BLaER1 (cell line): ENCODE measurements around the gene SOBP.

ENCODE experiments used
- H3K27ac ChIP-seq: shearing (Covaris generic); formaldehyde crosslinking; 2 replicates; pipeline ENCODE4 v1.8.1; 2022
- H3K27me3 ChIP-seq: shearing (Covaris generic); formaldehyde crosslinking; 2 replicates; pipeline ENCODE4 v1.8.1; 2022
- H3K36me3 ChIP-seq: shearing (Covaris generic); formaldehyde crosslinking; 2 replicates; pipeline ENCODE4 v1.8.1; 2022
- H3K4me1 ChIP-seq: shearing (Covaris generic); formaldehyde crosslinking; 2 replicates; pipeline ENCODE4 v1.8.1; 2022
- H3K4me2 ChIP-seq: shearing (Covaris generic); formaldehyde crosslinking; 2 replicates; pipeline ENCODE4 v1.8.1; 2022
- H3K4me3 ChIP-seq: shearing (Covaris generic); formaldehyde crosslinking; 2 replicates; pipeline ENCODE4 v1.8.1; 2022
- H3K9ac ChIP-seq: shearing (Covaris generic); formaldehyde crosslinking; 2 replicates; pipeline ENCODE4 v1.8.1; 2022
- H3K9me3 ChIP-seq: shearing (Covaris generic); formaldehyde crosslinking; 2 replicates; pipeline ENCODE4 v1.8.1; 2022
- H4K20me1 ChIP-seq: shearing (Covaris generic); formaldehyde crosslinking; 2 replicates; pipeline ENCODE4 v1.8.1; 2022
- Cebpa-rat ChIP-seq: shearing (Covaris generic); IDR thresholded peaks from 2 replicates; pipeline ENCODE4 v1.8.1; 2022

Gene SOBP

DNA sequence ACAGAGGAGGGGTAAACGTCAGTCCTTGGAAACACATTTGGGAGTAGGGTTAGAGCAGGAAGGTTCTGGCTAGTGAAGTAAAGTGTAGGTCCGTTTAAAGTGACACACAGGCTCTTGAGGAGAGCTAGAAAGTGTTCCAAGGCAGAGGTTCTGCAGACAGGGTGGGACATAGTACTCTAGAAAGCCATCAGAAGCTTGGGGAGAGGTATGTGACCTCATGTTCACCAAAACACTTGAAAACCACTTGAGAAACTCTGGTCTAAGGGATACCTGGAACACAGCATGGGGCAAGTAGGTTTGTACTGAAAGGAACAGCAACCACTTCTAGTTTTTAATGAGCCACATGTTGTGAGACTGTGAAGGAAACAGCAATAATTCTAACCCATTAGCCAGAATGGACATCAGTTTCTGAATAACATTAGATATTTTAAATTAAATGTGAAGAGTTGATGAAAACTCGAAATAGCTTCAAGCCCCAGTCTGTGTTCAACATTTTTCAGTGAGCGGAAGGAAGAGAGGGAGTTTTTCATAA, 49.0 kb downstream of the SOBP start:
- H3K4me1 ChIP-seq: no peaks in the 10 kb centered on the region
- H3K4me2 ChIP-seq: no peak overlapping the region
- no peak overlapping the region for H3K27ac ChIP-seq

DNA sequence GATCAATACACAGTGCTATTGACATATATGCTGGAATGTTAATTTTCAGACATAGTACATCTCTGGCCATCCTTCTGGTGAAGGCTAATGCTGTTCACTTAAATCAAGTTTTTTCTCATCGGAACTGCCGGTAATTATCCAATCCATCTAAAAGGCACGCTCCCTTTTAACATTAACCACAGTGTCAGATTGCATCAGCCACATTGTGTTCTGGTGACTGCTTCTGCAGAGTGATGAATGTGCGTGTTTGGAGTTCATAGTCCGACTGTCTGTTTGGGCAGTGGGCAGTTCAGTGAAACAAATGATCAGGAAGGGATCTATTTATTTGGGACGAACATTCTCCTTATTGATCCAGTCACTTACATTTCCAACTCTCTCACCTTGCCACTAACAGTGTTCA, 49.5 kb downstream of the SOBP start:
- Histone ChIP-seq H3K27ac (no peak overlapping the region), H3K9ac (no peak overlapping the region), H4K20me1 (no peaks in the 10 kb centered on the region), H3K4me3 (no peak overlapping the region), H3K27me3 (no peaks in the 10 kb centered on the region), H3K9me3 (no peaks in the 10 kb centered on the region), H3K4me1 (no peaks in the 10 kb centered on the region), H3K36me3 (no peaks in the 10 kb centered on the region), H3K4me2 (no peak overlapping the region)
- TF ChIP-seq Cebpa-rat: no peak

More for the DNA sequence above, 49.0 kb downstream of the SOBP start:
- Histone ChIP-seq H3K27me3 (no peaks in the 10 kb centered on the region), H3K4me3 (no peak overlapping the region), H4K20me1 (no peaks in the 10 kb centered on the region), H3K9ac (no peak overlapping the region), H3K9me3 (no peaks in the 10 kb centered on the region), H3K36me3 (no peaks in the 10 kb centered on the region)
- TF ChIP-seq Cebpa-rat: no peak

GRCh38 chr6:107539849-107540464, 50.0 kb downstream of the SOBP start:
- Histone ChIP-seq H3K4me3 (no peak overlapping the region), H3K36me3 (no peaks in the 10 kb centered on the region), H3K4me1 (no peaks in the 10 kb centered on the region), H3K27ac (no peak overlapping the region), H3K9me3 (no peaks in the 10 kb centered on the region), H3K4me2 (no peak overlapping the region), H4K20me1 (no peaks in the 10 kb centered on the region), H3K9ac (no peak overlapping the region), H3K27me3 (no peaks in the 10 kb centered on the region)
- no peak for TF ChIP-seq Cebpa-rat

GRCh38 chr6:107540465-107540857, 50.5 kb downstream of the SOBP start:
- H3K27ac ChIP-seq: no peak overlapping the region
- H3K9ac ChIP-seq: no peak overlapping the region
- TF ChIP-seq Cebpa-rat: no peak
- no peaks in the 10 kb centered on the region for H4K20me1 ChIP-seq
- no peaks in the 10 kb centered on the region for H3K9me3 ChIP-seq
- no peaks in the 10 kb centered on the region for H3K4me1 ChIP-seq
- H3K36me3 ChIP-seq: no peaks in the 10 kb centered on the region
- no peaks in the 10 kb centered on the region for H3K27me3 ChIP-seq
- no peak overlapping the region for H3K4me2 ChIP-seq
- H3K4me3 ChIP-seq: no peak overlapping the region

- Histone ChIP-seq H3K9me3 (no peaks in the 10 kb centered on the region), H4K20me1 (no peaks in the 10 kb centered on the region), H3K27ac (no peak overlapping the region), H3K4me2 (no peak overlapping the region), H3K9ac (no peak overlapping the region), H3K4me1 (no peaks in the 10 kb centered on the region), H3K27me3 (no peaks in the 10 kb centered on the region), H3K4me3 (no peak overlapping the region), H3K36me3 (no peaks in the 10 kb centered on the region)
- TF ChIP-seq Cebpa-rat: no peak
Measured at GRCh38 chr6:107542192-107542668, 52.3 kb downstream of the SOBP start.

DNA sequence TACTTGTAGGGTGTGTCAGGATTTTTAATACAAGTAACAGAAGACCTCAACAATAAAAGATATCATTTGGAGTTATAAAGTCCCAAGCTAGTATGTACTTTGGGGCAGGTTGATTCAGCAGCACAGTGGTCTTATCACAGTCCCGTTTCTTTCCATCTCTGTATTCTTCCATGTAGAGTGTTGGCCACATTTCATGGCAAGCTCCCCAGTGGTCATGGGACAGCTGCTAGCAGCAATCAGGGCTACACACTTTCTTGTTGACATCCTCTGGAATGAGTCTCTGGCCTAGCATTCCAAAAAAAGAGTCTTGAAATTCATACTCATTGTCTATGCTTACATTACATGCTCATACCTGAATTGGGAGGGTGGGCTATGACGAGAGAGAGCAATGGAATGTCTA, 53.2 kb downstream of the SOBP start:
- no peaks in the 10 kb centered on the region for H3K4me1 ChIP-seq
- H3K9ac ChIP-seq: no peak overlapping the region
- no peaks in the 10 kb centered on the region for H3K27me3 ChIP-seq
- H3K4me2 ChIP-seq: no peak overlapping the region
- TF ChIP-seq Cebpa-rat: no peak
- no peaks in the 10 kb centered on the region for H3K9me3 ChIP-seq
- H3K27ac ChIP-seq: no peak overlapping the region
- H4K20me1 ChIP-seq: no peaks in the 10 kb centered on the region
- H3K36me3 ChIP-seq: no peaks in the 10 kb centered on the region
- no peak overlapping the region for H3K4me3 ChIP-seq

GRCh38 chr6:107543567-107543966, 53.6 kb downstream of the SOBP start:
- Histone ChIP-seq H3K4me3 (no peak overlapping the region), H3K9ac (no peak overlapping the region), H3K9me3 (no peaks in the 10 kb centered on the region), H3K4me1 (no peaks in the 10 kb centered on the region), H3K36me3 (no peaks in the 10 kb centered on the region), H4K20me1 (no peaks in the 10 kb centered on the region), H3K4me2 (no peak overlapping the region), H3K27me3 (no peaks in the 10 kb centered on the region), H3K27ac (no peak overlapping the region)
- TF ChIP-seq Cebpa-rat: no peak

GRCh38 chr6:107545763-107546162, 55.8 kb downstream of the SOBP start:
- no peaks in the 10 kb centered on the region for H3K36me3 ChIP-seq
- no peak overlapping the region for H3K27ac ChIP-seq
- TF ChIP-seq Cebpa-rat: no peak

GRCh38 chr6:107546691-107547450, 57.0 kb downstream of the SOBP start:
- H4K20me1 ChIP-seq: no peaks in the 10 kb centered on the region
- H3K9ac ChIP-seq: no peak overlapping the region
- H3K4me2 ChIP-seq: no peak overlapping the region
- no peak overlapping the region for H3K4me3 ChIP-seq
- no peak overlapping the region for H3K27ac ChIP-seq
- H3K4me1 ChIP-seq: peaks cover 27% of the 10 kb centered on the region
- no peaks in the 10 kb centered on the region for H3K27me3 ChIP-seq
- H3K9me3 ChIP-seq: no peaks in the 10 kb centered on the region
- TF ChIP-seq Cebpa-rat: no peak
- no peaks in the 10 kb centered on the region for H3K36me3 ChIP-seq

More at GRCh38 chr6:107545763-107546162, 55.8 kb downstream of the SOBP start:
- no peaks in the 10 kb centered on the region for H4K20me1 ChIP-seq
- no peak overlapping the region for H3K4me3 ChIP-seq
- H3K4me2 ChIP-seq: no peak overlapping the region
- H3K4me1 ChIP-seq: peaks cover 16% of the 10 kb centered on the region
- H3K9me3 ChIP-seq: no peaks in the 10 kb centered on the region
- no peaks in the 10 kb centered on the region for H3K27me3 ChIP-seq
- no peak overlapping the region for H3K9ac ChIP-seq

GRCh38 chr6:107547451-107547840, 57.5 kb downstream of the SOBP start:
- Histone ChIP-seq H3K4me2 (no peak overlapping the region), H3K4me1 (peaks cover 27% of the 10 kb centered on the region), H3K9ac (no peak overlapping the region), H4K20me1 (no peaks in the 10 kb centered on the region), H3K27ac (no peak overlapping the region), H3K4me3 (no peak overlapping the region), H3K9me3 (no peaks in the 10 kb centered on the region), H3K36me3 (no peaks in the 10 kb centered on the region), H3K27me3 (no peaks in the 10 kb centered on the region)
- TF ChIP-seq Cebpa-rat: no peak
